H9 (cell line): Measurements from ENCODE around the gene R3HDM2. TPM values are rescaled to one million over a fixed set of nuclear protein-coding genes. Genes with fewer than 3 reads are reported as not detected.
A peak's percentile ranks its signal among the peaks of the same experiment; 100 is the strongest.

Experiments used
- DNase-seq: peaks from one replicate; pipeline ENCODE4 v3.0.0-alpha.2; 2017
- H2AFZ ChIP-seq: one replicate; pipeline ENCODE4 v1.6.1; 2013; ENCODE audit warnings: mild to moderate bottlenecking, low read length, control low read depth, moderate library complexity
- H2AK5ac ChIP-seq: 2 replicates; pipeline ENCODE4 v1.6.1; 2013; ENCODE audit warnings: low read length, control low read depth, mixed read lengths; ENCODE audit not compliant: insufficient read length
- H2BK120ac ChIP-seq: one replicate; pipeline ENCODE4 v1.6.1; 2013; ENCODE audit warnings: low read depth, mild to moderate bottlenecking, low read length, control low read depth, inconsistent platforms; ENCODE audit not compliant: poor library complexity, severe bottlenecking
- H2BK12ac ChIP-seq: 2 replicates; pipeline ENCODE4 v1.6.1; 2013; ENCODE audit warnings: low read length, control low read depth, mixed read lengths, low read depth; ENCODE audit not compliant: insufficient read length
- H2BK15ac ChIP-seq: 2 replicates; pipeline ENCODE4 v1.6.1; 2013; ENCODE audit warnings: low read depth, low read length, control low read depth
- H2BK20ac ChIP-seq: one replicate; pipeline ENCODE4 v1.6.1; 2013; ENCODE audit warnings: low read depth, mild to moderate bottlenecking, low read length, control low read depth, inconsistent platforms; ENCODE audit not compliant: poor library complexity, severe bottlenecking
- H2BK5ac ChIP-seq: 2 replicates; pipeline ENCODE4 v1.6.1; 2013; ENCODE audit warnings: low read length, control low read depth, mixed read lengths; ENCODE audit not compliant: insufficient read length
- H3K14ac ChIP-seq: 2 replicates; pipeline ENCODE4 v1.6.1; 2013; ENCODE audit warnings: low read length, control low read depth; ENCODE audit not compliant: insufficient read depth
- H3K18ac ChIP-seq: 2 replicates; pipeline ENCODE4 v1.6.1; 2013; ENCODE audit warnings: low read depth, mild to moderate bottlenecking, mixed read lengths, low read length, control low read depth; ENCODE audit not compliant: insufficient read length
- H3K23ac ChIP-seq: 2 replicates; pipeline ENCODE4 v1.6.1; 2013; ENCODE audit warnings: low read length, control low read depth, mixed read lengths, low read depth; ENCODE audit not compliant: insufficient read length
- H3K23me2 ChIP-seq: 2 replicates; pipeline ENCODE4 v1.6.1; 2013; ENCODE audit warnings: low read depth, mild to moderate bottlenecking, mixed read lengths, low read length, control low read depth; ENCODE audit not compliant: insufficient read length, poor library complexity, severe bottlenecking
- H3K27ac ChIP-seq: 2 replicates; pipeline ENCODE4 v1.5.1; 2013; ENCODE audit warnings: low read length, control low read depth, mixed read lengths, low read depth; ENCODE audit not compliant: insufficient read length
- H3K27me3 ChIP-seq: 2 replicates; pipeline ENCODE4 v1.6.1; 2013; ENCODE audit warnings: low read length, control low read depth, inconsistent platforms; ENCODE audit not compliant: insufficient read depth
- H3K4ac ChIP-seq: 2 replicates; pipeline ENCODE4 v1.6.1; 2013; ENCODE audit warnings: low read depth, mild to moderate bottlenecking, control low read depth, inconsistent platforms, low read length, moderate library complexity
- H3K4me1 ChIP-seq: 2 replicates; pipeline ENCODE4 v1.6.1; 2013; ENCODE audit warnings: low read length, control low read depth, inconsistent platforms; ENCODE audit not compliant: insufficient read depth
- H3K4me2 ChIP-seq: 2 replicates; pipeline ENCODE4 v1.6.1; 2013; ENCODE audit warnings: low read length, control low read depth, mixed read lengths; ENCODE audit not compliant: insufficient read length, insufficient read depth
- H3K56ac ChIP-seq: 2 replicates; pipeline ENCODE4 v1.6.1; 2013; ENCODE audit warnings: low read depth, mild to moderate bottlenecking, mixed read lengths, low read length, control low read depth; ENCODE audit not compliant: insufficient read length
- H3K79me1 ChIP-seq: 2 replicates; pipeline ENCODE4 v1.6.1; 2013; ENCODE audit warnings: low read depth, mild to moderate bottlenecking, moderate library complexity, low read length, control low read depth, inconsistent platforms; ENCODE audit not compliant: insufficient read depth, poor library complexity, severe bottlenecking
- H3K79me2 ChIP-seq: 2 replicates; pipeline ENCODE4 v1.6.1; 2013; ENCODE audit warnings: low read length, control low read depth, inconsistent platforms; ENCODE audit not compliant: insufficient read depth
- H3K9ac ChIP-seq: 2 replicates; pipeline ENCODE4 v1.6.1; 2013; ENCODE audit warnings: low read length, control low read depth, mixed read lengths; ENCODE audit not compliant: insufficient read length; ENCODE audit errors: extremely low read depth
- H3K9me3 ChIP-seq: one replicate; pipeline ENCODE4 v1.6.1; 2013; ENCODE audit warnings: low read depth, low read length, inconsistent platforms; ENCODE audit not compliant: control insufficient read depth
- H3T11ph ChIP-seq: one replicate; pipeline ENCODE4 v1.6.1; 2013; ENCODE audit warnings: mild to moderate bottlenecking, low read length, control low read depth, inconsistent platforms
- H4K20me1 ChIP-seq: one replicate; pipeline ENCODE4 v1.6.1; 2013; ENCODE audit not compliant: control insufficient read depth, insufficient read length, insufficient read depth
- H4K5ac ChIP-seq: 2 replicates; pipeline ENCODE4 v1.6.1; 2013; ENCODE audit warnings: low read depth, mild to moderate bottlenecking, mixed read lengths, low read length, control low read depth; ENCODE audit not compliant: insufficient read length
- H4K8ac ChIP-seq: replicated peaks from 2 replicates; pipeline ENCODE4 v1.6.1; 2013; ENCODE audit warnings: low read length, control low read depth, mixed read lengths, low read depth; ENCODE audit not compliant: insufficient read length
- H4K91ac ChIP-seq: 2 replicates; pipeline ENCODE4 v1.6.1; 2013; ENCODE audit warnings: low read depth, mild to moderate bottlenecking, moderate library complexity, mixed read lengths, low read length, control low read depth; ENCODE audit not compliant: insufficient read length
- H3K27ac Mint-ChIP-seq, 3 experiments: 2 replicates in 2 of 3; 3 replicates in 1 of 3; pipeline ENCODE4 v1.8.0; 2020 to 2021; ENCODE audit warnings: mixed read lengths in 3 of 3, mild to moderate bottlenecking in 1 of 3, moderate library complexity in 1 of 3
- H3K27me3 Mint-ChIP-seq: 2 replicates; pipeline ENCODE4 v1.8.0; 2021; ENCODE audit warnings: low read depth, mild to moderate bottlenecking, moderate library complexity, mixed read lengths
- H3K36me3 Mint-ChIP-seq, 3 experiments: 2 replicates in 2 of 3; 3 replicates in 1 of 3; pipeline ENCODE4 v1.8.0; 2020 to 2021; ENCODE audit warnings: low read depth in 3 of 3, mixed read lengths in 3 of 3; ENCODE audit not compliant: insufficient read depth in 1 of 3
- H3K4me1 Mint-ChIP-seq, 2 experiments: 2 replicates each; pipeline ENCODE4 v1.8.0; 2020; ENCODE audit warnings: mixed read lengths in 2 of 2
- H3K4me3 Mint-ChIP-seq, 2 experiments: 2 replicates in 1 of 2; 3 replicates in 1 of 2; pipeline ENCODE4 v1.8.0; 2020 to 2021; ENCODE audit warnings: mild to moderate bottlenecking in 2 of 2, mixed read lengths in 2 of 2, moderate library complexity in 1 of 2
- H3K9me3 Mint-ChIP-seq, 2 experiments: 2 replicates in 1 of 2; 3 replicates in 1 of 2; pipeline ENCODE4 v1.8.0; 2020; ENCODE audit warnings: mild to moderate bottlenecking in 2 of 2, mixed read lengths in 2 of 2, moderate library complexity in 1 of 2
- CTCF ChIP-seq: fragments of 200-600 bp; sonication (generic); conservative IDR thresholded peaks from 3 replicates; pipeline ENCODE4 v1.8.0; 2021; ENCODE audit warnings: antibody characterized with exemption, mild to moderate bottlenecking
- WGBS: extraction: QIAGEN DNeasy Blood & Tissue Kit; methylation state at CpG from one replicate; pipeline ENCODE4 v1.1.7; 2013; ENCODE audit warnings: missing lambda C conversion rate, low lambda C conversion rate, mixed read lengths; ENCODE audit not compliant: insufficient read length; ENCODE audit errors: extremely low coverage; 5-methylcytosine and 5-hydroxymethylcytosine counted together
- total RNA-seq: library from RNA; stranded (reverse); gene quantifications from 2 replicates; pipeline ENCODE4 v1.2.1, GENCODE V29; 2021

Gene R3HDM2
- total RNA-seq, 1 experiment from 2014 or later, result 43.9 TPM

DNA sequence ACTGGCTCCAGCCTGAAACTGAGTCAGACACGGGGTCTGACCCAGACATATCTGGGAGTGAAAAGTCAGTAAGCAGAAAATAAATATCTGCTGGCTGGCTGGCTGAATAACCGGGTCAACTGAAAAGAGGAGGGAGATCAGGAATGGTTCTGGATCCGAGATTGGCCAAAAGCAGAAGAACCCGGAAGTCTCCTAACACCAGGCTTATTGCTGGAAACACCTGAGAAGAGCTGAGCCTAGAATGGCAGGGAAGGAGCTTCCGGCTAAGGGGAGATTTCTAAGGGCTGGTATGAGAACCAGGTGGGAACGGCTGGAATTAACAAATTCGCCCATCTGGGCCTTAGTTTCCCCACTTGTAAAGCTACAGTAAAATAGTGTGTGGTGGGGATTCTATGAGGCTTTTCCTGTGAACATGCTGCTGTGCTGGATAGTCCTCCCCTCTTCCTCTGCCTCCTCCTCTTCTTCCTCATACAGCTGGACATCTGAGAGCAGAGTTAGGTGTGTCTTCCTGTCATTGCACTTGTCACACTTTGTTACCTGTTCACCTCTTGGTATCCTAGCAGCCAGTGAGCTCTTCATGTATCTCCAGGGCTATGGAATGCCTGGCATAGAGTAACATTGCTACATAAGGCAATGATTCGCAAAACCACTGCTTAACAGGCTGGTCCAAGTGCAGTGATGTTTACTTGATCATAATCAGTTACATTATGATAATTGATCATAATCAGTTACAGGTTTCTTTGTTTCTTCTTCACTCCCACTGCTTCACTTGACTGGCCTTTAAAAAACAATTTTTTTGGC lies 203.3 kb downstream of the R3HDM2 start:
- H3K9me3 ChIP-seq, result no peaks in the 10 kb centered on the region
- H2BK20ac ChIP-seq, result no peak overlapping the region
- H3T11ph ChIP-seq, result no peak overlapping the region
- DNase-seq, result no peak
- H2BK5ac ChIP-seq, result no peak overlapping the region
- H4K8ac ChIP-seq, result no peak overlapping the region
- no peak overlapping the region for H3K27ac ChIP-seq
- H3K79me1 ChIP-seq, result peaks cover 5% of the 10 kb centered on the region
- no peak overlapping the region for H3K9ac ChIP-seq
- no peak overlapping the region for H3K56ac ChIP-seq
- peaks cover 47 to 61% of the 10 kb centered on the region in 2 experiments for H3K4me1 Mint-ChIP-seq
- no peak overlapping the region for H2AK5ac ChIP-seq
- H3K4me3 Mint-ChIP-seq, result peak overlapping the region; percentile 60 to 87
- H3K79me2 ChIP-seq, result peaks cover 5% of the 10 kb centered on the region; the same call in 1 of the 2 replicates
- H3K14ac ChIP-seq, result no peak overlapping the region
- H2AFZ ChIP-seq, result no peak overlapping the region
- H2BK120ac ChIP-seq, result no peak overlapping the region
- no CpG with 5 or more reads among the region's 8 CpGs for WGBS
- H3K4me2 ChIP-seq, result peak overlapping the region; percentile 77
- no peaks in the 10 kb centered on the region; the same call in 1 of the 2 replicates for H3K4me1 ChIP-seq
- peaks cover 56% of the 10 kb centered on the region for H3K27me3 Mint-ChIP-seq
- no peaks in the 10 kb centered on the region for H4K20me1 ChIP-seq
- H3K36me3 Mint-ChIP-seq, result peaks cover 24 to 28% (median 24%) of the 10 kb centered on the region in 3 experiments
- no peak overlapping the region for H3K4ac ChIP-seq
- TF ChIP-seq CTCF, result no peak
- H3K23me2 ChIP-seq, result peaks cover 30% of the 10 kb centered on the region
- no peak overlapping the region for H2BK15ac ChIP-seq
- no peak overlapping the region for H3K23ac ChIP-seq
- H4K91ac ChIP-seq, result no peak overlapping the region
- H4K5ac ChIP-seq, result no peak overlapping the region
- no peak overlapping the region for H3K18ac ChIP-seq
- peak overlapping the region in 1 of 3 experiments; percentile 60; a peak in 1 of 7 replicates for H3K27ac Mint-ChIP-seq
- H3K27me3 ChIP-seq, result peaks cover 26% of the 10 kb centered on the region; the same call in 1 of the 2 replicates
- H3K9me3 Mint-ChIP-seq, result no peaks in the 10 kb centered on the region; a peak in 2 of 5 replicates
- no peak overlapping the region for H2BK12ac ChIP-seq
